Upper lobe of left lung (tissue), 4 donors: ENCODE data around the gene ZCRB1.

Experiments used
- EP300 ChIP-seq, 4 donors: sonication (generic); formaldehyde crosslinking; IDR thresholded peaks; one replicate each; pipeline ENCODE4 v1.5.1; 2017; ENCODE audit warnings: antibody characterized with exemption in 4 of 4, control low read depth in 2 of 4
- POLR2A ChIP-seq, 4 donors: fragments of 450-650 bp; IDR thresholded peaks; one replicate each; pipeline ENCODE4 v1.5.1; 2016 to 2017; ENCODE audit warnings: antibody characterized with exemption in 4 of 4, mild to moderate bottlenecking in 2 of 4
- TF ChIP-seq, protein P1 (sequence below), 6 experiments: fragments of 450-650 bp in 4 of 6; fragments of 200-600 bp in 2 of 6; sonication (generic) in 2 of 6; IDR thresholded peaks; one replicate each; pipeline ENCODE4 v1.5.1; 2016 to 2019; ENCODE audit warnings: antibody characterized with exemption in 6 of 6

DNA sequence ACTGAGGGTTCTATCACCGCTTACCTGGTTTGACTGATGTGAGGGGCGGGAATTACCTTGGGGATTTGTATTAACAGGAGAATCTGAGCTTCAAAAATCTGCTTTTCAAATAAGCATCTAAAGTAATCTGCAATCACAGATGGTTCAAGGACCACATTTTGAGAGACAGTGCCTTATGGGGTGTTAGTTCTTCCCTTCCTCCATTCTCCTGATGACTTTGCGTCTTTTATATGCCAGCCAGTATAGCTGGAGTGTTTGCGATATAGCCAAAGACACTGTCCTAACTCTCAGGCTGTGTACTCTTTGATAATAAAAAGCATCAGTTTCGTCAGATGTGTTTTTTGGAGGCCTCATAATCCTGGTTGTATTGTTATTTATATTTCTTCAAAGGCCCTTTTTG, 39.6 kb upstream of the ZCRB1 start:
- TF ChIP-seq EP300 (IDR thresholded peaks at IDR 0.05) (no peak), POLR2A (IDR thresholded peaks at IDR 0.05) (no peak)
- TF ChIP-seq, protein P1, sequence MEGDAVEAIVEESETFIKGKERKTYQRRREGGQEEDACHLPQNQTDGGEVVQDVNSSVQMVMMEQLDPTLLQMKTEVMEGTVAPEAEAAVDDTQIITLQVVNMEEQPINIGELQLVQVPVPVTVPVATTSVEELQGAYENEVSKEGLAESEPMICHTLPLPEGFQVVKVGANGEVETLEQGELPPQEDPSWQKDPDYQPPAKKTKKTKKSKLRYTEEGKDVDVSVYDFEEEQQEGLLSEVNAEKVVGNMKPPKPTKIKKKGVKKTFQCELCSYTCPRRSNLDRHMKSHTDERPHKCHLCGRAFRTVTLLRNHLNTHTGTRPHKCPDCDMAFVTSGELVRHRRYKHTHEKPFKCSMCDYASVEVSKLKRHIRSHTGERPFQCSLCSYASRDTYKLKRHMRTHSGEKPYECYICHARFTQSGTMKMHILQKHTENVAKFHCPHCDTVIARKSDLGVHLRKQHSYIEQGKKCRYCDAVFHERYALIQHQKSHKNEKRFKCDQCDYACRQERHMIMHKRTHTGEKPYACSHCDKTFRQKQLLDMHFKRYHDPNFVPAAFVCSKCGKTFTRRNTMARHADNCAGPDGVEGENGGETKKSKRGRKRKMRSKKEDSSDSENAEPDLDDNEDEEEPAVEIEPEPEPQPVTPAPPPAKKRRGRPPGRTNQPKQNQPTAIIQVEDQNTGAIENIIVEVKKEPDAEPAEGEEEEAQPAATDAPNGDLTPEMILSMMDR (IDR thresholded peaks at IDR 0.05) = no peak
